Globus pallidus (tissue), 1 donor: Measurements from ENCODE around the gene MED4.
"Not testable (repeated sequence)": the region's sequence is repeated elsewhere in the genome, so short reads cannot be mapped to it uniquely, and the experiment has no call there.

Experiments used
- DNase-seq: peaks from one replicate; pipeline ENCODE4 v3.0.0-alpha.2; 2015; ENCODE audit warnings: low spot score

Gene MED4

DNA sequence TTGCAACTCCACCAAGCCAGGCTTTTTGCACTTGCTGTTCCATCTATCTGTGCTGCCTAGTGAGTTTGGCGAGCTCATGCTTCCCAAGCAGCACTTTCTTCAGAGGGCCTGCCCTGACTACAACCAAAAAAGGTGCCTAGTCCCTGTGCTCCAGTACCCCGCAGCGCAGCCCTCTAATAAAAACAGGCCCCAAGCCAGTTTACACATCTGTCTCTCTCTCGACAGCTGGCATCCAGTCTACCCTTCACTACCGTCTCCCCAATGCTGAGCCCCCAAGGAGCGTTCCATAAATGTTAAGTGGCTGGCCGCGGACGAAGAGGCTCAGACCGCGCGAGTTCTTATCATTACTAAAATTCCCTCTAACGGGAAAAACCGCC is 512 bp downstream of the MED4 start:
- no peak for DNase-seq

- no peak for DNase-seq
These were observed 1.3 kb downstream of the MED4 start for GRCh38 chr13:48093588-48093987.

GRCh38 chr13:48086272-48086671 is 8.6 kb downstream of the MED4 start:
- DNase-seq, result no peak

DNA sequence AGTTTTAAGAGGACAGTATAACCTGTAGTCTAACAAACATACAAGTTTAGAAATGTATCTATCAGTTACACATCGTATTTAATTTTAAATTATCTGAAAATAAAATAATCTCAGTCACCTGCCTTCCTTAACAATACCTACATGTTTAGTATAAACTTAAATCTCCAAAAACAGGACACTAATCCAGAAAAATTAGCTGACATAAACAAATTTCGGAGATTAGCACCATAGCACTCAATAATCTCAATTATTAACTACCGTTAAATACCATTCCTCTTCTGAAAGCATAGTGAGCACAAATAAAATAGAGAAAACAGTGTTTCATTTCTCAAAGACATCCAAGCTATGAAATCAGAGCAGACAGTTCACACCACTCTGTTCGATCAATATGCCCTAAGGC is 13.2 kb downstream of the MED4 start:
- no peak for DNase-seq

- DNase-seq, result no peak
These were observed 16.6 kb downstream of the MED4 start for GRCh38 chr13:48078251-48078656.

- no peak for DNase-seq
These were observed 20.9 kb downstream of the MED4 start for GRCh38 chr13:48074006-48074405.

GRCh38 chr13:48072787-48073186 is 22.1 kb downstream of the MED4 start:
- no peak for DNase-seq

GRCh38 chr13:48072304-48072703 is 22.6 kb downstream of the MED4 start:
- DNase-seq, result no peak

GRCh38 chr13:48070942-48071341 is 24.0 kb downstream of the MED4 start:
- no peak for DNase-seq

GRCh38 chr13:48069573-48069972 is 25.3 kb downstream of the MED4 start:
- no peak for DNase-seq

GRCh38 chr13:48068952-48069351 is 26.0 kb downstream of the MED4 start:
- no peak for DNase-seq

DNA sequence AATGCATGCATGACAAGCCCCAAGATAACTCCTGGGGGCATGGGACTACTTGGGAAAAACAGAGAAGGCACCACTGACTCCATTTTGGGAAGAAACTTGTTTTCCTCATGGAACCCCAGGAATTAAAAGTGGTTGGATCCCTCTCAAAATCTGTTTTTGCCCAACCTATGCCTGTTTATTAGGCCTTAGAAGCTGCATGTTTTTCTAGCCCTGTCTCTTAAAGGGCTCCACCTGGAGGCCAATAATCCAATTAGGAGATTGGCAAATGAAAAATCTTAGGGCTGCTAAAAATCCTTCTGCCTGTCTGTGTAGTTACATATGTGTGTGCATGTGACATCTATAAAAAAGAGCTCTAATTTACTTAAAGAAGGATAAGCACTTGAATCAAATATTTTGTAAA is 26.9 kb downstream of the MED4 start:
- DNase-seq, result no peak

DNA sequence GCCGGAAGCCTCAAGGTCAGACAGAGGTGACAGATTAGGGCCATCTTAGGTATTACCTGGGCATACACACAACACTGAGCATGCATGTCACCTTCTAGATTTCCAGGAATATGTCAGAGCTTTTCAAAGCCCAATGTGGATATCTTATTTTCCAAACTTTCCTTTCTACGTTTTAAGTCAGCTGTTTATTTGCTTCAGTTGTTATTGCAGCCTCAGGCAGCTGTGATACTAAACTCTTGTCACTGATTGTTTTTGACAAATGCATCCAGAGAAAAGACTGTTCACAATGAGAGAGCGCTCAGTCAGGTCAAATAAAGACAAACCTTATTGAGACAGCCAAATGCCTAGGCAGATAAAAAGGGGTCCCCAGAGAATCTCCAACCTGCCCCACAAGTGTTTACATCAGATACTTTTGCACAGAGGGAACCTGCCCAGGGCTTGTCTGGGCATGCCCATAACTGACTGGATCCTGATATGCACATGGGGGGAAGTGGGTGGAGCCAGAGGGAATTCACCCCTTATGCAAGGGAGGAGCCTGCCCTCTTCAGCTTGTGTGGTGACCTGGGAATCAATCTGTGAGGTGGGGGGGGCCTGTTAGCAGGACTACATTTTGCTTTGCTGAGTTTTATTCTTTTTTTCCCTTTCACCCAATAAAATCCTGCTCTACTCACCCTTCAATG is 28.5 kb downstream of the MED4 start:
- DNase-seq, result no peak

- DNase-seq, result not testable (repeated sequence)
These were observed 35.0 kb downstream of the MED4 start for GRCh38 chr13:48059951-48060350.

GRCh38 chr13:48058536-48058935 is 36.4 kb downstream of the MED4 start:
- DNase-seq, result not testable (repeated sequence)

DNA sequence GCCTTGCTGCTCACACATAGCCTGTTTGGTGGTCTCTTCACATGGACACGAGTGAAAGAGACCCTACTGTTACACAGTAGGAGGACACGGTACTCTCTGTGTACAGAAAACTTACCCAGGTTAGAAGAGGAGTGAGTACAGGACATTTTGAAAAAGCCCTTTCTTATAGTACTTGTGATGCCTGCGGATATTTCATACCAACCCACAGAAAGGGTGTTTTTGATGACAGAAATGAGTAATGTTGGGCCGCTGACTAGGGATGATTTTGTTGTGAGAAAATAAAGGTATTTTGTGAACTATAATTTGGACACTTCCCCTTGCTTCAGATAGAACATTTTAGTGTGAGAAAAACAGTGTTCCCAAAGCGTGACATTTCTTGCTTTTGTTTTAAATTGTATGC is 39.2 kb downstream of the MED4 start:
- DNase-seq, result no peak

GRCh38 chr13:48054601-48055000 is 40.3 kb downstream of the MED4 start:
- no peak for DNase-seq

GRCh38 chr13:48050550-48050949 is 44.4 kb downstream of the MED4 start:
- DNase-seq, result no peak

GRCh38 chr13:48043789-48044503 is 51.0 kb downstream of the MED4 start:
- no peak for DNase-seq

- no peak for DNase-seq
These were observed 52.0 kb downstream of the MED4 start for GRCh38 chr13:48042894-48043293.

DNA sequence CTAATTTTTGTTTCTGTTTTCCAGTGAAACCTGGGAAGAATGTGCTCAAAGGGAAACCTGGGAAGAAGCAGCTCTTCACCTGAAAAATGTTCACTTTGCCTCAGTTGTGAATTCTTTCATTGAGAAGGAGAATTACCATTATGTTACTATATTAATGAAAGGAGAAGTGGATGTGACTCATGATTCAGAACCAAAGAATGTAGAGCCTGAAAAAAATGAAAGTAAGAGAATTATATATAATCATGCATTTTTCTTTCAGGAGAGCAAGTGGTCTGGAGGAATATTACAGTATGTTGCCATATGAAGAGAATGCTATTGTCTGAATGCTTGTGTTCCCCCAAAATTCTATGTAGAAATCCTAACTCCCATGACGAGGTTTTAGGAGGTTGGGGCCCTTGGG is 54.0 kb downstream of the MED4 start:
- no peak for DNase-seq

- no peak for DNase-seq
These were observed 54.9 kb downstream of the MED4 start for GRCh38 chr13:48040049-48040448.

GRCh38 chr13:48038761-48039160 is 56.1 kb downstream of the MED4 start:
- no peak for DNase-seq
